ENCODE results near the gene TNFRSF25. TPM values are rescaled to one million over a fixed set of nuclear protein-coding genes. Genes with fewer than 3 reads are reported as not detected.
A peak's percentile ranks its signal among the peaks of the same experiment; 100 is the strongest.
"Not testable (repeated sequence)": the region's sequence is repeated elsewhere in the genome, so short reads cannot be mapped to it uniquely, and the experiment has no call there.

TNFRSF25 gene
- total and polyA plus RNA-seq, 2 donors from 2014 or later, result 7.6 to 13.8 TPM

DNA sequence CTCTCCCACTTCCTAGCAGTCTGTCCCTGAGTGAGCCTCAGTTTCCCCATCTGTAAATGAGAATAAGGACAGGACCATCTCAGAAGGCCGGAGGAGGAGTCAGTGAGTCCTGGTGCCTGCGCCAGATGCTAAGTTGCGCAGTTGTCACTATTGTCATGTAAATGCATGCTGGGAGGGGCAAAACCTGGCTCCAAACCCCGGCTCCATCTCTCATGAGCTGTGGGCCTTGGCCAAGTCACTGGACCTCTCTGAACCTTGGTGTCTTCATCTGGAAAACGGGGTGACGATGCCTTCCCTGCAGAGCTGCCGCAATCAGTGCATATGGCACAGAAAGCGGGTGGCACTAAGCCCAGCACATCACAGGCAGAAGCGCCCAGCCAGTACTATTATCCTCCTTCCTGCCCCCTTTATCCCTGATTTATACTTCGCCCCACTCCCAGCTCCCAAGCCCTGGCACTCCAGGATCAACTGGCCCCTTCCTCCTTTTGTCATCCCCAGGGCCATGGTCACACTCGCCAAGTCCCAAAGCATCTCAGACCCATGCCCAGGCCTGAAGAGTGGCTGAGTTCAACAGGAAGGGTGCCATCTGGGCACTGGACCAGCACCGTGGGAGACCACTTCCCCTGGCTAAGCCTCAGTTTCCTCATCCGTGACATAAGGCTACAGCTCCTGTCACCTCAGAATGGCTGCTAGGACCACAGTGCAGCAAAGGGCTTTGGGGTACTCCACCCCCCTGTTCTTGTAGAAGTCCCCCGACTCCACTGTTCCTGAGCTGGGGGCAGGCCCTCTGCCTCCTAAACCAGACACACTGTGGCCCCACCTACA lies 29.8 kb upstream of the TNFRSF25 start:
- Histone ChIP-seq H3K4me1 (ENCODE audit: control insufficient read depth in 2 of 3, insufficient read depth in 2 of 3, low read depth in 1 of 3, low read length in 3 of 3) (peaks cover 0 to 21% (median 0%) of the 10 kb centered on the region in 3 donors), H3K9ac (ENCODE audit: low read length in 3 of 3) (no peak overlapping the region), H3K36me3 (ENCODE audit: control insufficient read depth in 2 of 3, insufficient read depth in 3 of 3, low read length in 3 of 3) (no peaks in the 10 kb centered on the region), H3K27me3 (ENCODE audit: control insufficient read depth, insufficient read depth, low read length) (no peaks in the 10 kb centered on the region), H3K9me3 (ENCODE audit: control insufficient read depth in 2 of 3, insufficient read depth in 1 of 3, low read length in 3 of 3) (no peaks in the 10 kb centered on the region), H3K27ac (ENCODE audit: low read depth in 2 of 2, low read length in 2 of 2) (peak overlapping the region in 1 of 2 donors; percentile 14), H3K4me3 (ENCODE audit: low read length in 3 of 3) (no peak overlapping the region)
- TF ChIP-seq CTCF (IDR thresholded peaks at IDR 0.05; ENCODE audit: borderline replicate concordance, extremely low read depth, insufficient read depth), result no peak
- intact Hi-C loops (cut with DNase I), result no loop called here
- FAIRE-seq (no peak), DNase-seq (peak in 1 of 5 donors; percentile 41)

DNA sequence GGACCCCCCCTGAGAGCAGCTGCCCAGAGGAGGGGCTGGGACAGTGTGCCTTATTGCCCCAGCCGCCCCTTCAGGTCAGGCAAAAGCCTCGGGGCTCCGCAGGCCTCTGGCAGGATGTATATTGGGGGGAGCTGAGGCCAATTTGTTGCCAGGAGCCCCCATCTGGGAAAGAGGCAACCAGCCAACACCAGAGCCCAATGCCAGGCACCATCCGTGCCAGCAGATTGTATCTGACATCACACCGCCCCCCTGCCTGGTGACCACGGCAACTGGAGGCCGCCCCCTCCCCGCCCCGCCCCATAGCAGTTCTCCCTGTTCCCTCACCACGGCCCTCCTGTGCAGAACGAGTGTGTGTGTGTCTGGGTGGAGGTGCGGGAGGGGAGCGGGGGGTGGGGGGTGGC lies 29.1 kb upstream of the TNFRSF25 start:
- DNase-seq (peak in 1 of 5 donors; percentile 62), FAIRE-seq (no peak)
- H3K4me3 ChIP-seq (ENCODE audit: low read length in 3 of 3), result no peak overlapping the region
- no peaks in the 10 kb centered on the region for H3K9me3 ChIP-seq (ENCODE audit: control insufficient read depth in 2 of 3, insufficient read depth in 1 of 3, low read length in 3 of 3)
- no peaks in the 10 kb centered on the region for H3K27me3 ChIP-seq (ENCODE audit: control insufficient read depth, insufficient read depth, low read length)
- intact Hi-C loops (cut with DNase I), result no loop called here
- H3K36me3 ChIP-seq (ENCODE audit: control insufficient read depth in 2 of 3, insufficient read depth in 3 of 3, low read length in 3 of 3), result no peaks in the 10 kb centered on the region
- H3K9ac ChIP-seq (ENCODE audit: low read length in 3 of 3), result no peak overlapping the region
- H3K4me1 ChIP-seq (ENCODE audit: control insufficient read depth in 2 of 3, insufficient read depth in 2 of 3, low read depth in 1 of 3, low read length in 3 of 3), result peaks cover 0 to 24% (median 0%) of the 10 kb centered on the region in 3 donors
- no peak overlapping the region for H3K27ac ChIP-seq (ENCODE audit: low read depth in 2 of 2, low read length in 2 of 2)
- TF ChIP-seq CTCF (IDR thresholded peaks at IDR 0.05; ENCODE audit: borderline replicate concordance, extremely low read depth, insufficient read depth), result no peak

- intact Hi-C loops (cut with DNase I), result no loop called here
- no peak for TF ChIP-seq CTCF (IDR thresholded peaks at IDR 0.05; ENCODE audit: borderline replicate concordance, extremely low read depth, insufficient read depth)
- DNase-seq (no peak), FAIRE-seq (no peak)
- peaks cover 0 to 25% (median 0%) of the 10 kb centered on the region in 3 donors for H3K4me1 ChIP-seq (ENCODE audit: control insufficient read depth in 2 of 3, insufficient read depth in 2 of 3, low read depth in 1 of 3, low read length in 3 of 3)
- no peaks in the 10 kb centered on the region for H3K27me3 ChIP-seq (ENCODE audit: control insufficient read depth, insufficient read depth, low read length)
- no peaks in the 10 kb centered on the region for H3K36me3 ChIP-seq (ENCODE audit: control insufficient read depth in 2 of 3, insufficient read depth in 3 of 3, low read length in 3 of 3)
- no peak overlapping the region for H3K27ac ChIP-seq (ENCODE audit: low read depth in 2 of 2, low read length in 2 of 2)
- no peaks in the 10 kb centered on the region for H3K9me3 ChIP-seq (ENCODE audit: control insufficient read depth in 2 of 3, insufficient read depth in 1 of 3, low read length in 3 of 3)
- no peak overlapping the region for H3K9ac ChIP-seq (ENCODE audit: low read length in 3 of 3)
- H3K4me3 ChIP-seq (ENCODE audit: low read length in 3 of 3), result no peak overlapping the region
These were observed 28.7 kb upstream of the TNFRSF25 start for GRCh38 chr1:6494627-6495026.

GRCh38 chr1:6493834-6494223 lies 27.9 kb upstream of the TNFRSF25 start:
- FAIRE-seq; H3K9me3 ChIP-seq (ENCODE audit: control insufficient read depth in 2 of 3, insufficient read depth in 1 of 3, low read length in 3 of 3); H3K36me3 ChIP-seq (ENCODE audit: control insufficient read depth in 2 of 3, insufficient read depth in 3 of 3, low read length in 3 of 3); DNase-seq; intact Hi-C loops (cut with DNase I); H3K27me3 ChIP-seq (ENCODE audit: control insufficient read depth, insufficient read depth, low read length); H3K9ac ChIP-seq (ENCODE audit: low read length in 3 of 3); H3K4me3 ChIP-seq (ENCODE audit: low read length in 3 of 3); H3K27ac ChIP-seq (ENCODE audit: low read depth in 2 of 2, low read length in 2 of 2): not testable (repeated sequence)
- peaks cover 0 to 27% (median 0%) of the 10 kb centered on the region in 3 donors for H3K4me1 ChIP-seq (ENCODE audit: control insufficient read depth in 2 of 3, insufficient read depth in 2 of 3, low read depth in 1 of 3, low read length in 3 of 3)
